Ishikawa (cell line): ENCODE results near the gene CXCL14.

Source experiments
- CEBPB ChIP-seq: IDR thresholded peaks from 2 replicates; pipeline ENCODE4 v1.6.1; 2012
- CREB1 ChIP-seq: IDR thresholded peaks from 2 replicates; pipeline ENCODE4 v1.6.1; 2012; ENCODE audit warnings: low read depth
- EGR1 ChIP-seq: IDR thresholded peaks from 2 replicates; pipeline ENCODE4 v1.6.1; 2012
- EP300 ChIP-seq: IDR thresholded peaks from 2 replicates; pipeline ENCODE4 v1.6.1; 2012; ENCODE audit warnings: borderline replicate concordance
- FOXM1 ChIP-seq: IDR thresholded peaks from 2 replicates; pipeline ENCODE4 v1.6.1; 2012; ENCODE audit warnings: low read depth, borderline replicate concordance
- NFIC ChIP-seq: IDR thresholded peaks from 2 replicates; pipeline ENCODE4 v1.6.1; 2012
- TAF1 ChIP-seq: IDR thresholded peaks from 2 replicates; pipeline ENCODE4 v1.6.1; 2012; ENCODE audit warnings: low read depth, mild to moderate bottlenecking
- TCF12 ChIP-seq: IDR thresholded peaks from 2 replicates; pipeline ENCODE4 v1.6.1; 2012; ENCODE audit warnings: low read depth
- TEAD4 ChIP-seq: IDR thresholded peaks from 2 replicates; pipeline ENCODE4 v1.6.1; 2012
- YY1 ChIP-seq: IDR thresholded peaks from 2 replicates; pipeline ENCODE4 v1.6.1; 2012; ENCODE audit warnings: low read depth
- ZBTB7A ChIP-seq: IDR thresholded peaks from 2 replicates; pipeline ENCODE4 v1.6.1; 2012; ENCODE audit warnings: low read depth
- TF ChIP-seq, protein P1 (sequence below): IDR thresholded peaks from 2 replicates; pipeline ENCODE4 v1.6.1; 2012
- TF ChIP-seq, protein P2 (sequence below): IDR thresholded peaks from 2 replicates; pipeline ENCODE4 v1.6.1; 2012; ENCODE audit warnings: low read depth, mild to moderate bottlenecking

DNA sequence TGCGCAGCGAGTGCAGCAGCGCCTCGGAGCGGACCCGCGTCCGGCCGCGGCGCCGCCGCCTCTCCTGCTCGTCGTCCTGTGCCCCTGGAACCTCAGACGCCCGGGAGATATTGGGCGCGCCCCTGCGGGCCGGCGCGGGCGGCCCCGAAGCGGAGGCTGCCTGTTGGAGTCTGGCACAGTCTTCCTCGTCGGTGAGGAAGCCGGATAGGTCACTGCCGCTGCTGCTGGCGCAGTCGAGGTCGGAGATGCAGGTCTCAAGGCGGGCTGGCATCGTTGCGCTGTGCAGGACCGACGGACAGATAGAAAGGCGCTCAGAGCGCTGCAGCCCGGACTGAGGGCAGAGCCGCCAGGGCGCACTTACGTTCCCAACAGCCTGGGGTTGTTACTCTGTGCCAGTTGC, 43.4 kb downstream of the CXCL14 start:
- TF ChIP-seq YY1 = no peak
- TF ChIP-seq, protein P1, sequence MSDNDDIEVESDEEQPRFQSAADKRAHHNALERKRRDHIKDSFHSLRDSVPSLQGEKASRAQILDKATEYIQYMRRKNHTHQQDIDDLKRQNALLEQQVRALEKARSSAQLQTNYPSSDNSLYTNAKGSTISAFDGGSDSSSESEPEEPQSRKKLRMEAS = no peak
- no peak for TF ChIP-seq CEBPB
- no peak for TF ChIP-seq FOXM1
- no peak for TF ChIP-seq TCF12
- TF ChIP-seq, protein P2, sequence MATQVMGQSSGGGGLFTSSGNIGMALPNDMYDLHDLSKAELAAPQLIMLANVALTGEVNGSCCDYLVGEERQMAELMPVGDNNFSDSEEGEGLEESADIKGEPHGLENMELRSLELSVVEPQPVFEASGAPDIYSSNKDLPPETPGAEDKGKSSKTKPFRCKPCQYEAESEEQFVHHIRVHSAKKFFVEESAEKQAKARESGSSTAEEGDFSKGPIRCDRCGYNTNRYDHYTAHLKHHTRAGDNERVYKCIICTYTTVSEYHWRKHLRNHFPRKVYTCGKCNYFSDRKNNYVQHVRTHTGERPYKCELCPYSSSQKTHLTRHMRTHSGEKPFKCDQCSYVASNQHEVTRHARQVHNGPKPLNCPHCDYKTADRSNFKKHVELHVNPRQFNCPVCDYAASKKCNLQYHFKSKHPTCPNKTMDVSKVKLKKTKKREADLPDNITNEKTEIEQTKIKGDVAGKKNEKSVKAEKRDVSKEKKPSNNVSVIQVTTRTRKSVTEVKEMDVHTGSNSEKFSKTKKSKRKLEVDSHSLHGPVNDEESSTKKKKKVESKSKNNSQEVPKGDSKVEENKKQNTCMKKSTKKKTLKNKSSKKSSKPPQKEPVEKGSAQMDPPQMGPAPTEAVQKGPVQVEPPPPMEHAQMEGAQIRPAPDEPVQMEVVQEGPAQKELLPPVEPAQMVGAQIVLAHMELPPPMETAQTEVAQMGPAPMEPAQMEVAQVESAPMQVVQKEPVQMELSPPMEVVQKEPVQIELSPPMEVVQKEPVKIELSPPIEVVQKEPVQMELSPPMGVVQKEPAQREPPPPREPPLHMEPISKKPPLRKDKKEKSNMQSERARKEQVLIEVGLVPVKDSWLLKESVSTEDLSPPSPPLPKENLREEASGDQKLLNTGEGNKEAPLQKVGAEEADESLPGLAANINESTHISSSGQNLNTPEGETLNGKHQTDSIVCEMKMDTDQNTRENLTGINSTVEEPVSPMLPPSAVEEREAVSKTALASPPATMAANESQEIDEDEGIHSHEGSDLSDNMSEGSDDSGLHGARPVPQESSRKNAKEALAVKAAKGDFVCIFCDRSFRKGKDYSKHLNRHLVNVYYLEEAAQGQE = no peak
- TF ChIP-seq EGR1 = no peak
- TF ChIP-seq ZBTB7A = no peak
- no peak for TF ChIP-seq CREB1
- no peak for TF ChIP-seq EP300
- TF ChIP-seq TEAD4 = no peak
- no peak for TF ChIP-seq NFIC
- TF ChIP-seq TAF1 = no peak
